Esophagus (tissue), 2 donors: Measurements from ENCODE around the gene YJU2. TPM values are rescaled to one million over a fixed set of nuclear protein-coding genes. Genes with fewer than 3 reads are reported as not detected.
"Not testable (repeated sequence)": the region's sequence is repeated elsewhere in the genome, so short reads cannot be mapped to it uniquely, and the experiment has no call there.

ENCODE experiments used
- H3K27ac ChIP-seq, 2 donors: one replicate each; pipeline ENCODE4 v1.5.1; 2013; ENCODE audit warnings: low read depth in 2 of 2, mild to moderate bottlenecking in 2 of 2, inconsistent platforms in 1 of 2, low read length in 1 of 2, moderate library complexity in 1 of 2
- H3K27me3 ChIP-seq, 2 donors: one replicate each; pipeline ENCODE4 v1.6.1; 2013; ENCODE audit warnings: low read length in 2 of 2, control low read depth in 1 of 2, mild to moderate bottlenecking in 1 of 2; ENCODE audit not compliant: insufficient read depth in 2 of 2, control insufficient read depth in 1 of 2
- H3K36me3 ChIP-seq, 2 donors: one replicate each; pipeline ENCODE4 v1.6.1; 2013; ENCODE audit warnings: low read length in 1 of 2; ENCODE audit not compliant: control insufficient read depth in 2 of 2, insufficient read depth in 2 of 2
- H3K4me1 ChIP-seq, 2 donors: one replicate each; pipeline ENCODE4 v1.6.1; 2013; ENCODE audit warnings: low read length in 1 of 2; ENCODE audit not compliant: control insufficient read depth in 2 of 2, insufficient read depth in 2 of 2
- H3K4me3 ChIP-seq, 2 donors: one replicate each; pipeline ENCODE4 v1.5.1; 2013; ENCODE audit warnings: low read length in 2 of 2, mild to moderate bottlenecking in 2 of 2, low read depth in 1 of 2, moderate library complexity in 1 of 2
- H3K9me3 ChIP-seq, 2 donors: one replicate each; pipeline ENCODE4 v1.6.1; 2013; ENCODE audit warnings: mild to moderate bottlenecking in 2 of 2, low read depth in 1 of 2, low read length in 1 of 2, moderate library complexity in 1 of 2; ENCODE audit not compliant: control insufficient read depth in 2 of 2, insufficient read depth in 1 of 2
- WGBS, 2 donors: extraction: QIAGEN DNeasy Blood & Tissue Kit; methylation state at CpG; one replicate each; pipeline ENCODE4 v1.1.7; 2013; 5-methylcytosine and 5-hydroxymethylcytosine counted together
- polyA plus RNA-seq, 2 donors: library from polyadenylated mRNA; stranded (reverse); fragments of 200-250 nt; gene quantifications; one replicate each; pipeline ENCODE4 v1.2.3, GENCODE V29; 2013
- donor health status: healthy with polysubstance abuse.
- donor health status: Bipolar disorder and iron deficiency.

YJU2 gene
- polyA plus RNA-seq, 2 donors, result 25.9 to 27.7 TPM

GRCh38 chr19:4225885-4226284 lies 21.0 kb upstream of the YJU2 start:
- 70 to 72% methylated on average over 8 of the region's 8 CpGs for WGBS, 2 donors
- Histone ChIP-seq H3K27ac (no peak overlapping the region), H3K4me3 (no peak overlapping the region), H3K9me3 (no peaks in the 10 kb centered on the region), H3K4me1 (no peaks in the 10 kb centered on the region), H3K27me3 (no peaks in the 10 kb centered on the region), H3K36me3 (no peaks in the 10 kb centered on the region)

- no peak overlapping the region for H3K4me3 ChIP-seq
- H3K36me3 ChIP-seq, result no peaks in the 10 kb centered on the region
- H3K27me3 ChIP-seq, result no peaks in the 10 kb centered on the region
- no peaks in the 10 kb centered on the region for H3K9me3 ChIP-seq
- no peak overlapping the region for H3K27ac ChIP-seq
- no peaks in the 10 kb centered on the region for H3K4me1 ChIP-seq
These were observed 19.1 kb upstream of the YJU2 start for GRCh38 chr19:4227771-4228170.

- WGBS, 2 donors, result 65 to 72% methylated on average over 2 of the region's 2 CpGs
- H3K27ac ChIP-seq, result no peak overlapping the region
- no peak overlapping the region for H3K4me3 ChIP-seq
- no peaks in the 10 kb centered on the region for H3K4me1 ChIP-seq
- no peaks in the 10 kb centered on the region for H3K27me3 ChIP-seq
- H3K9me3 ChIP-seq, result no peaks in the 10 kb centered on the region
- H3K36me3 ChIP-seq, result no peaks in the 10 kb centered on the region
These were observed 18.1 kb upstream of the YJU2 start for GRCh38 chr19:4228765-4229178.

- Histone ChIP-seq H3K27ac (no peak within 1 kb of the TSS), H3K4me3 (no peak within 1 kb of the TSS), H3K27me3 (no peaks in the 10 kb centered on the region), H3K9me3 (no peaks in the 10 kb centered on the region), H3K36me3 (no peaks in the 10 kb centered on the region), H3K4me1 (no peaks in the 10 kb centered on the region)
- WGBS, 2 donors, result 14 to 15% methylated on average over 19 of the region's 19 CpGs
These were observed 17.5 kb upstream of the YJU2 start, which contains the start of gene EBI3 for GRCh38 chr19:4229179-4229931. Gene EBI3, plus strand, starts transcription at chr19:4229523. Its CDS starts 28 bp downstream, at chr19:4229551.

- not testable (repeated sequence) for H3K9me3 ChIP-seq, H3K36me3 ChIP-seq, H3K27me3 ChIP-seq, H3K4me3 ChIP-seq, H3K27ac ChIP-seq, H3K4me1 ChIP-seq
- 82 to 84% methylated on average over 6 of the region's 6 CpGs for WGBS, 2 donors
These were observed 16.6 kb upstream of the YJU2 start for GRCh38 chr19:4230237-4230636.

- not testable (repeated sequence) for H3K9me3 ChIP-seq, H3K27me3 ChIP-seq, H3K36me3 ChIP-seq, H3K4me1 ChIP-seq, H3K4me3 ChIP-seq, H3K27ac ChIP-seq
- WGBS, 2 donors, result 89 to 90% methylated on average over 6 of the region's 6 CpGs
These were observed 15.4 kb upstream of the YJU2 start for GRCh38 chr19:4231521-4231920.

- not testable (repeated sequence) for H3K4me1 ChIP-seq, H3K27ac ChIP-seq, H3K36me3 ChIP-seq, H3K27me3 ChIP-seq, H3K4me3 ChIP-seq, H3K9me3 ChIP-seq
- 81% methylated on average over 5 of the region's 5 CpGs for WGBS, 2 donors
These were observed 14.7 kb upstream of the YJU2 start for GRCh38 chr19:4232139-4232538.

GRCh38 chr19:4232614-4233281 lies 14.1 kb upstream of the YJU2 start:
- Histone ChIP-seq H3K9me3 (no peaks in the 10 kb centered on the region), H3K36me3 (no peaks in the 10 kb centered on the region), H3K4me3 (no peak overlapping the region), H3K27me3 (no peaks in the 10 kb centered on the region), H3K4me1 (no peaks in the 10 kb centered on the region), H3K27ac (no peak overlapping the region)
- 42 to 43% methylated on average over 19 to 21 of the region's 21 CpGs for WGBS, 2 donors

GRCh38 chr19:4233282-4233853 lies 13.5 kb upstream of the YJU2 start:
- Histone ChIP-seq H3K4me3 (no peak overlapping the region), H3K27ac (no peak overlapping the region), H3K9me3 (no peaks in the 10 kb centered on the region), H3K4me1 (no peaks in the 10 kb centered on the region), H3K27me3 (no peaks in the 10 kb centered on the region), H3K36me3 (no peaks in the 10 kb centered on the region)
- 25 to 29% methylated on average over 11 of the region's 11 CpGs for WGBS, 2 donors
